ENCODE data around the gene SPACA4. TPM values are rescaled to one million over a fixed set of nuclear protein-coding genes. Genes with fewer than 3 reads are reported as not detected.

Gene SPACA4
- total and polyA plus RNA-seq, 9 of the 15 experiments (the other 6 are each of a cell fraction or from before 2014, with no cell fraction given), result not detected

DNA sequence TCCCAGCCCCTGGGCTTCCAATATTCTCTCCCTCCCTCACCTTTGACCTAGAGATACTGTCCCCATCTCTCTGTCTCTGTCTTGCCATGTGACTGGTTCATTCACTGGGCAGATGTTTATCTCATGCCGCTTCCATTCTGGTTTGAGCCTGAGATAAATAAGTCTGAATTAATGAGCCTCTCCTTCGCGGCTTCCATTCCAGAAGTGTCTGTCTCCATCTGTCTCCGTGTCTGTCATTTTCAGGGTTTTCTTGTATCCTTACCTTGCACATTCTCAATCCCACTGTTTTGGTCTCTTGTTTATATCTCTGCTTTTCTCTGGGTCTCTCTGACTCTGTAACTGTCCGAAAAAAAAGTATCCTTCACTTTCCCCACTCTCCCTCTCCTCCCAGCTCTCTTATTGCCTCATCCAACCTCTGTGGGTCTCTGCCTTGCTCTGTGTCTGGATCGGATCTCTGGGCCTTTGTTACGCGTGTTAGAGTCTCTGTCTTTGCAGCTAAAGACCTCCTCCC, 17.1 kb downstream of the SPACA4 start (continued):
- TF ChIP-seq, protein P1, sequence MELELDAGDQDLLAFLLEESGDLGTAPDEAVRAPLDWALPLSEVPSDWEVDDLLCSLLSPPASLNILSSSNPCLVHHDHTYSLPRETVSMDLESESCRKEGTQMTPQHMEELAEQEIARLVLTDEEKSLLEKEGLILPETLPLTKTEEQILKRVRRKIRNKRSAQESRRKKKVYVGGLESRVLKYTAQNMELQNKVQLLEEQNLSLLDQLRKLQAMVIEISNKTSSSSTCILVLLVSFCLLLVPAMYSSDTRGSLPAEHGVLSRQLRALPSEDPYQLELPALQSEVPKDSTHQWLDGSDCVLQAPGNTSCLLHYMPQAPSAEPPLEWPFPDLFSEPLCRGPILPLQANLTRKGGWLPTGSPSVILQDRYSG (tag; conservative IDR thresholded peaks at IDR 0.05; ENCODE audit: low read depth), result 0 out of 2 replicates have a peak, but pooled peaks have one; percentile 30
- TF ChIP-seq, protein P2, sequence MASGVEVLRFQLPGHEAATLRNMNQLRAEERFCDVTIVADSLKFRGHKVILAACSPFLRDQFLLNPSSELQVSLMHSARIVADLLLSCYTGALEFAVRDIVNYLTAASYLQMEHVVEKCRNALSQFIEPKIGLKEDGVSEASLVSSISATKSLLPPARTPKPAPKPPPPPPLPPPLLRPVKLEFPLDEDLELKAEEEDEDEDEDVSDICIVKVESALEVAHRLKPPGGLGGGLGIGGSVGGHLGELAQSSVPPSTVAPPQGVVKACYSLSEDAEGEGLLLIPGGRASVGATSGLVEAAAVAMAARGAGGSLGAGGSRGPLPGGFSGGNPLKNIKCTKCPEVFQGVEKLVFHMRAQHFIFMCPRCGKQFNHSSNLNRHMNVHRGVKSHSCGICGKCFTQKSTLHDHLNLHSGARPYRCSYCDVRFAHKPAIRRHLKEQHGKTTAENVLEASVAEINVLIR (CRISPR knock-in tag; IDR thresholded peaks at IDR 0.05), result no peak
- TF ChIP-seq, protein P3, sequence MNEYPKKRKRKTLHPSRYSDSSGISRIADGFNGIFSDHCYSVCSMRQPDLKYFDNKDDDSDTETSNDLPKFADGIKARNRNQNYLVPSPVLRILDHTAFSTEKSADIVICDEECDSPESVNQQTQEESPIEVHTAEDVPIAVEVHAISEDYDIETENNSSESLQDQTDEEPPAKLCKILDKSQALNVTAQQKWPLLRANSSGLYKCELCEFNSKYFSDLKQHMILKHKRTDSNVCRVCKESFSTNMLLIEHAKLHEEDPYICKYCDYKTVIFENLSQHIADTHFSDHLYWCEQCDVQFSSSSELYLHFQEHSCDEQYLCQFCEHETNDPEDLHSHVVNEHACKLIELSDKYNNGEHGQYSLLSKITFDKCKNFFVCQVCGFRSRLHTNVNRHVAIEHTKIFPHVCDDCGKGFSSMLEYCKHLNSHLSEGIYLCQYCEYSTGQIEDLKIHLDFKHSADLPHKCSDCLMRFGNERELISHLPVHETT (CRISPR knock-in tag; conservative IDR thresholded peaks at IDR 0.05 in 1 of 2, IDR thresholded peaks at IDR 0.05 in 1 of 2), result no peak
- no peak for TF ChIP-seq DIDO1 (tag; IDR thresholded peaks at IDR 0.05; ENCODE audit: low read depth)
- 0 out of 2 replicates have a peak, but pooled peaks have one; percentile 25 for TF ChIP-seq ELF4 (CRISPR knock-in tag; IDR thresholded peaks at IDR 0.05)
- no peak for TF ChIP-seq ZNF644 (tag; IDR thresholded peaks at IDR 0.05; ENCODE audit: low read depth)
- TF ChIP-seq, protein P4, sequence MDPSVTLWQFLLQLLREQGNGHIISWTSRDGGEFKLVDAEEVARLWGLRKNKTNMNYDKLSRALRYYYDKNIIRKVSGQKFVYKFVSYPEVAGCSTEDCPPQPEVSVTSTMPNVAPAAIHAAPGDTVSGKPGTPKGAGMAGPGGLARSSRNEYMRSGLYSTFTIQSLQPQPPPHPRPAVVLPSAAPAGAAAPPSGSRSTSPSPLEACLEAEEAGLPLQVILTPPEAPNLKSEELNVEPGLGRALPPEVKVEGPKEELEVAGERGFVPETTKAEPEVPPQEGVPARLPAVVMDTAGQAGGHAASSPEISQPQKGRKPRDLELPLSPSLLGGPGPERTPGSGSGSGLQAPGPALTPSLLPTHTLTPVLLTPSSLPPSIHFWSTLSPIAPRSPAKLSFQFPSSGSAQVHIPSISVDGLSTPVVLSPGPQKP (CRISPR knock-in tag; IDR thresholded peaks at IDR 0.05), result no peak
- TF ChIP-seq ZNF165 (CRISPR knock-in tag; IDR thresholded peaks at IDR 0.05; ENCODE audit: borderline replicate concordance), result no peak
- no peak for TF ChIP-seq POLR3A (IDR thresholded peaks at IDR 0.05; ENCODE audit: borderline replicate concordance, extremely low read depth, insufficient read depth, insufficient read length)
- no peak for TF ChIP-seq MYBL2 (IDR thresholded peaks at IDR 0.05; ENCODE audit: low read depth)
- no peak for TF ChIP-seq MYBL2 (CRISPR knock-in tag; IDR thresholded peaks at IDR 0.05; ENCODE audit: borderline replicate concordance)
- TF ChIP-seq, protein P5, sequence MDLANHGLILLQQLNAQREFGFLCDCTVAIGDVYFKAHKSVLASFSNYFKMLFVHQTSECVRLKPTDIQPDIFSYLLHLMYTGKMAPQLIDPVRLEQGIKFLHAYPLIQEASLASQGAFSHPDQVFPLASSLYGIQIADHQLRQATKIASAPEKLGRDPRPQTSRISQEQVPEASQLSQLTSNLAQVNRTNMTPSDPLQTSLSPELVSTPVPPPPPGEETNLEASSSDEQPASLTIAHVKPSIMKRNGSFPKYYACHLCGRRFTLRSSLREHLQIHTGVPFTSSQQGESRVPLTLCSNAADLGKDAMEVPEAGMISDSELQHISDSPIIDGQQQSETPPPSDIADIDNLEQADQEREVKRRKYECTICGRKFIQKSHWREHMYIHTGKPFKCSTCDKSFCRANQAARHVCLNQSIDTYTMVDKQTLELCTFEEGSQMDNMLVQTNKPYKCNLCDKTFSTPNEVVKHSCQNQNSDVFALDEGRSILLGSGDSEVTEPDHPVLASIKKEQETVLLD (IDR thresholded peaks at IDR 0.05), result 0 out of 2 replicates have a peak, but pooled peaks have one; percentile 57
- TF ChIP-seq HDAC1 (IDR thresholded peaks at IDR 0.05), result peak in 1 of 2 experiments; percentile 65; a peak in 2 of 4 replicates
- TF ChIP-seq, protein P6, sequence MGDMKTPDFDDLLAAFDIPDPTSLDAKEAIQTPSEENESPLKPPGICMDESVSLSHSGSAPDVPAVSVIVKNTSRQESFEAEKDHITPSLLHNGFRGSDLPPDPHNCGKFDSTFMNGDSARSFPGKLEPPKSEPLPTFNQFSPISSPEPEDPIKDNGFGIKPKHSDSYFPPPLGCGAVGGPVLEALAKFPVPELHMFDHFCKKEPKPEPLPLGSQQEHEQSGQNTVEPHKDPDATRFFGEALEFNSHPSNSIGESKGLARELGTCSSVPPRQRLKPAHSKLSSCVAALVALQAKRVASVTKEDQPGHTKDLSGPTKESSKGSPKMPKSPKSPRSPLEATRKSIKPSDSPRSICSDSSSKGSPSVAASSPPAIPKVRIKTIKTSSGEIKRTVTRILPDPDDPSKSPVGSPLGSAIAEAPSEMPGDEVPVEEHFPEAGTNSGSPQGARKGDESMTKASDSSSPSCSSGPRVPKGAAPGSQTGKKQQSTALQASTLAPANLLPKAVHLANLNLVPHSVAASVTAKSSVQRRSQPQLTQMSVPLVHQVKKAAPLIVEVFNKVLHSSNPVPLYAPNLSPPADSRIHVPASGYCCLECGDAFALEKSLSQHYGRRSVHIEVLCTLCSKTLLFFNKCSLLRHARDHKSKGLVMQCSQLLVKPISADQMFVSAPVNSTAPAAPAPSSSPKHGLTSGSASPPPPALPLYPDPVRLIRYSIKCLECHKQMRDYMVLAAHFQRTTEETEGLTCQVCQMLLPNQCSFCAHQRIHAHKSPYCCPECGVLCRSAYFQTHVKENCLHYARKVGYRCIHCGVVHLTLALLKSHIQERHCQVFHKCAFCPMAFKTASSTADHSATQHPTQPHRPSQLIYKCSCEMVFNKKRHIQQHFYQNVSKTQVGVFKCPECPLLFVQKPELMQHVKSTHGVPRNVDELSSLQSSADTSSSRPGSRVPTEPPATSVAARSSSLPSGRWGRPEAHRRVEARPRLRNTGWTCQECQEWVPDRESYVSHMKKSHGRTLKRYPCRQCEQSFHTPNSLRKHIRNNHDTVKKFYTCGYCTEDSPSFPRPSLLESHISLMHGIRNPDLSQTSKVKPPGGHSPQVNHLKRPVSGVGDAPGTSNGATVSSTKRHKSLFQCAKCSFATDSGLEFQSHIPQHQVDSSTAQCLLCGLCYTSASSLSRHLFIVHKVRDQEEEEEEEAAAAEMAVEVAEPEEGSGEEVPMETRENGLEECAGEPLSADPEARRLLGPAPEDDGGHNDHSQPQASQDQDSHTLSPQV (IDR thresholded peaks at IDR 0.05), result no peak; the same call in 1 of the 2 replicates
- TF ChIP-seq MCM5 (IDR thresholded peaks at IDR 0.05; ENCODE audit: low read depth), result no peak
- TF ChIP-seq ZNF589 (CRISPR knock-in tag; IDR thresholded peaks at IDR 0.05; ENCODE audit: low read depth), result 0 out of 2 replicates have a peak, but pooled peaks have one; percentile 66
